ENCODE measurements around the gene FCER2.

The FCER2 gene

DNA sequence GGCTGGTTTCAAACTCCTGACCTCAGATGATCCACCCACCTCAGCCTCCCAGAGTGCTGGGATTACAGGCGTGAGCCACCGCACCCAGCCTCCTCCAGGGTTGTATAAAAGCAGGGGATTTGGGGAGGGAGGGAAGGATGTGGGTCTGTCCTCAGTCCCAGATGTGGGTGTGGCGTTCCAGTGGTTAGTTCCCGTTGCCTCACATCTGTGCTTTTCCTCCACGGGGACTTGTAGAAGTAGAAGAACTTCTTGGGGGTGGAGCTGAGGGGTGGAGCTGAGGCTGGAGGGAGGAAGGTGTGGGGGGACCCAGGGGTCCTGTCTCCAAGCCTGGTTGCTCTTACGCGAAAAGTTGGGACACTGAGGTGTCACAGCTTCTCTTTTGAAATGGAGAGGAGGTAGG is 25.6 kb downstream of the FCER2 start:
- no peak for DNase-seq

DNA sequence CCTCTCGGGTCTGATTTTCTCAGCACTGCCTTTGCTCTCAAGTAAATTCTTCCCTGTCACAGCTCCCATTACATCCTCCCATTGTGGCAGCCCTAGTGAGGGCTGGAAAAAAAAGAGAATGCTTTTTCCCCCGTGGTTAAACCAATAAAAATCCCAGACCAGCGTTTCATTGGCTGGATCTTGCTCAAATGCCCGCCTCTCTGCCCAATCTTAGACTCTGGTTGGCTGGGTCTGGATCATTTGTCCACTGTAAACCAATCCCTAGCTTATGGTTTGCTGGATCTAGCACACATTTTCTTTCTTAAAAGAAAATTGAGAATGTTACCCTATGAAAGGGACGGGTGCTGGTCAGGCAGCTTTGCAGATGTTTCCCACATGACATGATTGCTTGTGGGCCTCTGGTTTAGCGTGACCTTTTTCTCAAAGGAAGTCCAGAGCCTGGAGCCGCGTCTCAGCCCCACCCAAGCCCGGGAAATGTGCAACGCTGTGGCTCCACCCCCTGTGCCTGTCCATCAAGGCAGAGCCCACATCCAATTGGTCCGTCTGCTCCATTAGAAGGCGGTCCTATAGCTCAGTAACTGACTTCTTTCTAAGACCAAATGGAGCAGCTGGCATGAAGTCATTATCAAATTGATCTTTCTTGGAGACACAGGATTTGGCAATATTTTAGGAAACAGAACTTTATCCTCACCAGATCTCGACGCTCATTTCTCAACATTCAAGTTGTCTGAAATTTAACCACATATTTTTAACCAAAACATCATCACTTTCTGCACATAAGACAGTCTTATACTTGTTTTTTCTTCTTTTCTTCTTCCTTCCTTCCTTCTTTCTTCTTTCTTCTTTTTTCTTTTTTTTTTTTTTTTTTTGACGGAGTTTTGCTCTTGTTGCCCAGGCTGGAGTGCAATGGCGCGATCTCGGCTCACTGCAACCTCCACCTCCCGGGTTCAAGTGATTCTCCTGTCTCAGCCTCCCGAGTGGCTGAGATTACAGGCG is 27.6 kb downstream of the FCER2 start:
- DNase-seq = peak; percentile 16

DNA sequence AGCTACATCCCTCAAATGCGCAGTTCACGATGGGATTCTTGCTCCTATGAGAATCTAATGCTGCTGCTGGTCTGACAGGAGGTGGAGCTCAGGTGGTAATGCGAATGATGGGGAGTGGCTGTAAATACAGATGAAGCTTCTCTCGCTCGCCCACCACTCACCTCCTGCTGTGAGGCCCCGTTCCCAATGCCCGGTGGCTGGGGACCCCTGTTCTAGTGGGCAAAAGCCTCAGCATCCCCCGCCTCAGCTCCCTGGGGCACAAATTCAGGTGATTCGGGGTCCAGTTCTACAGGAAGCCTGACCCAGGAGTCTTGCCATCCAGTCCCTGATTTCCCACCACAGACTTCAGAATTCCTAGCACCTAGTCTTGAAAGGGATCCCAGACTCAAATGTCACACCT is 29.4 kb downstream of the FCER2 start:
- DNase-seq = no peak

DNA sequence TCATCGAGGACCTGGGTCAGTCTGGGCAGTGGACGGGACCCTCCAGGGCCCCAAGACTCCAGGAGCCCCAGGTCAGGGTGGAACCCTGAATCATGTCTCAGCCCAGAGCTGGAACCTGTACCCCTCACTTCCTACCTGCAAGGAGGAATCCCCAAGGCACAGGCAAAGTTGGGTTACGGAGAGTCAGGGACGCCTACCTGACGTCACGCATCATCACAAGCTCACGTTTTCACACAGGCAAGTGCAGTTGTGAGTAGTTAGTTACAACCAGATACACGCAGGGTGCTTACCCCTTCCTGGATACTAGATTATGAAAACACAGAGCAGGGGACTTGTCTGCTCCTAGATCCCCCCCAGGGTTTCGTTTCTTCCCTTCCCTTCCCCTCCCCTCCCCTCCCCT is 31.1 kb downstream of the FCER2 start:
- DNase-seq = no peak

DNA sequence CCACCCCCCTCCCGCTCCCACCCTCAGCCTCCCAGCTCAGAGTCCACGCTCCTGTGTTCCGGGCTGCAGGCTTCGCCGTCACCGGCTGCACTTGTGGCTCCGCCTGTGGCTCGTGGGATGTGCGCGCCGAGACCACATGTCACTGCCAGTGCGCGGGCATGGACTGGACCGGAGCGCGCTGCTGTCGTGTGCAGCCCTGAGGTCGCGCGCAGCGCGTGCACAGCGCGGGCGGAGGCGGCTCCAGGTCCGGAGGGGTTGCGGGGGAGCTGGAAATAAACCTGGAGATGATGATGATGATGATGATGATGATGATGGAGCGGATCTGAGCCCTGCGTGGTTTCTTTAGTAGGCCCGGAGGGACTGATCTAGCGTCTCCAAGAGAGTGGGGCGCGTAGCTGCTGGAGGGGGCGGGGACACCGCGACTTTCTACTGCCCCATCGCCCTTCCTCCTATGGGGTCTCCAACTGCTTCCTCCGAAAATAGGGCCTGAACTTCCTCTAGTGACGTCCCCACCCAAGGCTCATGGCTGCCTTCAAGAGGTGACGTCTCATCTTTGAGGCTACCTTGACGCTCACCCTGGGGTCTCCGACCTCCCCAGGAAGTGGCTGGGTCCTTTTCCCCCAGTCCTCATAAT is 31.7 kb downstream of the FCER2 start:
- DNase-seq = no peak

DNA sequence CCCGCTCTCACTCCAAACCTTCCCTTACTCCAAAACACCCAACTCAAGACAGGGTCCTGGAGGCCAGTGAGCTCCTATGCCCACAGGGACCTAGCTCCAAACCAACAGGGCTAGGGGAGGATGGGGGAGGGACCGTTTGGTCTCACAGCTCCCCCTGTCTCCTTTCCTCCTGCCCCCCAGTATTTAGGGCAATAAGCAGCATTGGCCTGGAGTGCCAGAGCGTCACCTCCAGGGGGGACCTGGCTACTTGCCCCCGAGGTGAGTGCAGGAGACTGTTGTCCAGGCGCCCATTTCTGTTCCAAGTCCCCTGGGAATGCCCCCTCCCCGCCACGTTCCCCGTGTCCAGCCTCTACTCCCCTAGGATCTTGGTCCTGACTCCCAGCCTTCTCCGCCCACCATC is 32.3 kb downstream of the FCER2 start:
- no peak for DNase-seq

DNA sequence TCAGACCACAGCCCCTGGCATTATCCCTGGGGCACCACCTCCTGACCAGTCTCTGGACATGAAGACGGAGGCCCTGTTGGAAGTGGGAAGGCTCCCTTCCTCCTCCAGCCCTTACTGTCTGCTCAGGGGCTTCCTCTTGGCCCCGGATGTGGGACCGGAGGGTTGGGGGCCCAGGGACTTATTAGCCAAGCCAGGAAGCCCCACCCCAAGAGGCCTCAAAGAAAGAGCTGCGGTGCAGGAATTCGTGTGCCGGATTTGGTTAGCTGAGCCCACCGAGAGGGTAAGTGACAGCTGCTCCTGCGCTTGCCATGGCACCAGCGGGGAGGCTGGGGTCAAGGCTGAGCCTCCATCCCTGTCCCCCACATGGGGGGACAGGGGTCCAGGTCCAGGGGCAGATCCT is 33.1 kb downstream of the FCER2 start, which contains the start of gene RETN:
Gene RETN (plus strand): TSS at position 208 of the 400 bp plus-strand sequence. CDS start 278 bp downstream, outside the sequence.
- DNase-seq = no peak

DNA sequence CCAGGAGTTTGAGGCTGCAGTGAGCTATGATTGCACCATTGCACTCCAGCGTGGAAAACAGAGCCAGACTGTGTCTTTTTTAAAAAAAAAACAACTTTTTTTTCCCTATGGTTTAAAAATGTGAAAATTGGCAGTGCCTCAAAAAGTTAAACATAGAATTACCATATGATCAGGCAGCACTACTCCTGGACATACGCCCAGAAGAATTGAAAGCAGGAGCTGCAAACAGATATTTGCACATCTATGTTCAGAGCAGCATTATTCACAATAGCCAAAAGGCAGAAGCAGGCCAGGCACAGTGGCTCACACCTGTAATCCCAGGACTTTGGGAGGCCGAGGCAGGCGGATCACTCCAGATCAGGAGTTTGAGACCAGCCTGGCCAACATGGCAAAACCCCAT is 36.9 kb downstream of the FCER2 start:
- peak; percentile 63 for DNase-seq

DNA sequence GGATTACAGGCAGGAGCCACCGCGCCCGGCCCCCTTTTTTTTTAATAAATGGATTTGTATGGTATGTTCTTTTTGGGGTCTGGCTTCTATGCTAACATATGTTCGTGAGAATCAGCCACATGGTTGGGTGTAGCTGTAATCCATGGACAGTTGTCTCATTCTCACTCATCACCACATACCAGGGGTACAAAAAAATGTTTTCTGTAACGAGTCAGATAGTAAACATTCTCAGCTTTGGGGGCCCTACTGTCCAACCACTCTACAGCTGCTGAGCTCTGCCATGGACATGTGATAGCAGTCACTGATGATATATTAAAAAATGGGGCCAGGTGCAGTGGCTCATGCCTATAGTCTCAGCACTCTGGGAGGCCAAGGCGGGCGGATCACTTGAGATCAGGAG is 38.2 kb downstream of the FCER2 start:
- DNase-seq = no peak

DNA sequence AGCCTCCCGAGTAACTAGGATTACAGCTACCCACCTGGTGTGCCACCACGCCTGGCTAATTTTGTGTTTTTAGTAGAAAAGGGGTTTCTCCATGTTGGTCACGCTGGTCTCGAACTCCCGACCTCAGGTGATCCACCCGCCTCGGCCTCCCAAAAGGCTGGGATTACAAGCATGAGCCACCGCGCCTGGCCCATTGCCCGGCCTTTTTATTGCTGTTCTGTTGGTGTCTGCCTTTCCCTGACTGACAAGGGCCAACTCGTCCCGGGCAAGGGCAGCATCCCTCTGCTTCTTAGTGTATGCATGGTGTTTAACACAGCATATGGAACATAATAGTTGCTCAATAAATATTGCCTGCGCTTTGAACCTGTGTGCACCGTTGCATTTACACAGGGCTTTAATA is 39.3 kb downstream of the FCER2 start:
- DNase-seq = no peak

DNA sequence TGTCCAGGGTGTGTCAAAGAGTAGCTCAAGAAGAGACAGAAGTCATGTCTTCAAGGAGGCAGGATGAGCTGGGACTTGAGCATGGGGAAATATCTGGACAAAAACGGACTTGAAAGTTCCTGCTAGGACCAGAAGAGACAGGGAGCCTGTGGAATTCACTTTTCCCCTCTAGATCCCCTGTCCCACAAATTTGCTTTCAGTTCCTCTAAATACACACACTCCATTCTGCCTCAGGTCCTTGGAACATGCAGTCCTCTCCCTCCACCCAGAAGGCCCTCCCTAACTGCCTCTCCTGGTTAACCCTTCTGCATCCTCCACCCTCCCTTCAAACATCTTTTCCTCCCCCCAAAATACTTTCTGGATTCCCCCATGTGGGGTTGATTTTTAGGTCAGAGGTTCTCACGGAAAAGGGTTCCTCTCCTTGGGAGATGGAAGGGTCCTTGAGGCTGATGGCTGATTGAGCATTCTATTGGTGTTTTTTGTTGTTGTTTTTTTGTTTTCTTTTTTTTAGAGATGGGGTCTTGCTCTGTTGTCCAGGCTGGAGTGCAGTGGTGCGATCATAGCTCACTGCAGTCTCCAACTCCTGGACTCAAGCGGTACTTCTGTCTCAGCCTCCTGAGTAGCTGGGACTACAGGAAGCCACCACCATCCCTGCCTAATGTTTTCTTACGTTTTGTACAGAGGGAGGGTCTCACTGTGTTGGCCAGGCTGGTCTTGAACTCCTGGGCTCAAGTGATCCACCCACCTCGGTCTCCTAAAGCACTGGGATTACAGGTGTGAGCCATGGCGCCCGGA is 40.0 kb downstream of the FCER2 start:
- DNase-seq = no peak

DNA sequence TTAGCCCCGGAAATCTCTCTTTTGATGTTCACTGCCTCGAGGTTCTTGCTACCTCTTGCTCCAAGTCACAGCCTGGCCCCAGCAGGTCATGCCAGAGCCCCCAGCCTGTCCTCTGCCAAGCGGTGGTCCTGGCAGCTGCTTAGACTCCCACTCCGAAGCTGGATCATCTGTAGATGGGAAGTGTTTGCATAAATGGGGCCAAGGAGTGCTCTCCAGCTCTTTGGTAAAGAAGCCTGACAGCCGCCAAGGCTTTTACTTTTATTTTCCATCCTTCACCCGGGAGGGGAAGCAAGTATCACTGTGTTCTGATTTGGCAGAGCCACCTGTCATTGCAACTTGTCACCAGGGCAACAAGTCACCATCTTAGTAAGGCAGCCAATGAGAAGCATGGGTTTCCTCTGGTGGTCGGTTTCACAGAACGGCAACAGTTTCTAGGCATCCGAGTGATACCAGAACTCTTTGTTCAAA is 43.7 kb downstream of the FCER2 start:
- DNase-seq = no peak

DNA sequence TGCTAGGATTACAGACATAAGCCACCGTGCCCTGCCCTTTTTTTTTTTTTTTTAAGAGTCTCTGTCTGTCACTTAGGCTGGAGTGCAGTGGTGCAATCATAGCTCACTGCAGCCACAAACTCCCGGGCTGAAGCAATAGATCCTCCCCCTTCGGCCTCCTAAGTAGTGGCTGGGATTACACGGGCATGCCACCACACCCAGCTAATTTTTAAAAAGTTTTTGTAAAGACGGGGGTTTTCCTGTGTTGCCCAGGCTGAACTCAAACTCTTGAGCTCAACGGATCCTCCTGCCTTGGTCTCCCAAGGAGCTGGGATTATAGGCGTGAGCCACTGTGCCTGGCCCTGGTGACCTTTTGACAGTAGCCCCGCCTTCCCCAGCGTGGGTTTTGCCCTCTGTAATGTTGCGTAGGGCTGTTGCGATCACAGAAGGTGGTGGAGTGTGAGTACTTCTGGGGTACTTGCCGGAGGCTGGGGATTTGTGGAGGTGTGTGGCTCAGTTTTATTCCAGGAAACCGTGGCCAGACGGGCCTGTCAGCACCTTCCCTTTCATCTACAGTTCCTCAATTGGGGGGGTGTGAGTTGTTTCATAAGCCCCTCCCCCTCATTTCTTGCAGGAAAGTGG is 44.7 kb downstream of the FCER2 start:
- no peak for DNase-seq

DNA sequence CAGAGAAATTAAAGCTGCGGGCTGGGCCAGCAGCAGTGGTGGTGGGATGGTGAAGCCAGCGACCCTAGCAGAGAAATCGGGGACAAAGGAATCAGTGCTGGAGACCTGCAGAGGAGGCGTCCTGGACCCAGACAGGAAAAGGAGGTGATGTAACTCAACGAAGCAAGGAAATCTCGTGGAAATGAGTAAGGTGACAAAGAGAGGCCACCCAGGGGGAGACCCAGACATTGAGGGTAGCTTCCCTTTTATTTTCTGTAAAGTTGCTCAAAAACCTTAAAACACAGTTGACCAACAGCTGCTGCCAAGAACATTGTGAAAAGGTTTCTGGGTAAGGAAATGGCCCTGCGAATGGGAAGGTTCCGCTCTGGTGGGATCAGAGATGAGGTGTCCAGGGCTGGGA is 46.4 kb downstream of the FCER2 start:
- no peak for DNase-seq

DNA sequence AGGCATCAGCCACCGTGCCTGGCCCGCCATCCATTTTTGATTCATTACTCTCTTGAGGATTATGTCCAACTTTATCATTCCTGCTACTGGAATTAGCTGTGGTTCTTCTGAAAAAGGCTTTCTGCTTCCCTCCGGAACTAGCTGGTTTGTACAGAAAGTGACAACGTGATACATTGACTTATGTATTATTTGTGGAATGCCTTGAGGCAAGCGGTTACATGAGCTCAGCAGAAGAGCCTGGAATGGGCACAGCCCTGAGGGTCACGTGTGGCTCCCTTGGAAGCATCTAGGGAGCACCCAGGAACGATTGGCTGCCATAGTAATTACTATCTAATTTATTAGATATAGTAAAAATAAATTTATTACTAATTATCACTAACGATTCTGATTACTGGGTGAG is 47.5 kb downstream of the FCER2 start:
- DNase-seq = no peak

DNA sequence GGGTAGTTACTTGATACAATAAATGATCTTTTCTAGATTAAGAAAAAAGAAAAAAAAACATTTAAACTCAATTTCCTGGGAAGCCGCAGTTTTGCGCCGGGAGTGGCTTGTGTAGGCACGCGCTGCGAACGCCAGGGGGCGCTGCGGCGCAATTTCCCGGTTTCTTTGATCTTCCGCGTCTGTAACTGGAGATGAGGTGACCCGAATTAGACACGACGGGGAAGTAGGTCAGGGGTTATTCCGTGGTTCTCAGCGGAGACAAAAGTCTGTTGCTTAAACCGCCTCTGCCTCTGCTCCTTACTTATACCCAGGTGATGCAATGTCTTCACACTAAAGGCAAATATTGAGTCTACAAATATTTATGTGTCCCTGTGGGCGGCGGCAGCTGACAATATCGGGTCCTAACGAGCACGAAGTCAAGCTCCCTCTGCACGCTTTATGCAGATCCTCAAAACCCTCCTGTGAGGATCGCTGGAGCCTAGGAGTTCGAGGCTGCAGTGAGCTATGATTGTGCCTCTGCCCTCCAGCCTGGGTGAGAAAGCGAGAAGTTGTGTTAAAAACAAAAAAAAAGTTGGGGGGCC is 49.8 kb downstream of the FCER2 start:
- peak; percentile 63 for DNase-seq

DNA sequence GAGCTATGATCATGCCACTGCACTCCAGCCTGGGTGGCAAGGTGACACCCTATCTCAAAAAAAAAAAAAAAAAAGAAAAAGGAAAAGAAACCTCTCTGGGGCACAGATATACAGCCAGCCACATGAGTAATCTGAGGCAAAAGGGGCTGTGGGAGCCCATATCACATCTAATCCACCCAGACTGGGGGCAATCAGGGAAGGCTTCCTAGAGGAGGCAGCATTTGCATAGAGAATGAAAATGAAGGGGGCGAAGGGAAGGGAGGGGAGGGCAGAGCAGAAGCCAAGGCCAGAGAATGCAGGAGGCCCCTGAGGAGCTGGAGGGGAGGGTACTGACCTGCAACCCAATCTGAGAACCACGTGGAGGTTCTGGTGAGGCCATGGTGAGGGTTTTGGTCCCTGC is 51.8 kb downstream of the FCER2 start:
- no peak for DNase-seq

DNA sequence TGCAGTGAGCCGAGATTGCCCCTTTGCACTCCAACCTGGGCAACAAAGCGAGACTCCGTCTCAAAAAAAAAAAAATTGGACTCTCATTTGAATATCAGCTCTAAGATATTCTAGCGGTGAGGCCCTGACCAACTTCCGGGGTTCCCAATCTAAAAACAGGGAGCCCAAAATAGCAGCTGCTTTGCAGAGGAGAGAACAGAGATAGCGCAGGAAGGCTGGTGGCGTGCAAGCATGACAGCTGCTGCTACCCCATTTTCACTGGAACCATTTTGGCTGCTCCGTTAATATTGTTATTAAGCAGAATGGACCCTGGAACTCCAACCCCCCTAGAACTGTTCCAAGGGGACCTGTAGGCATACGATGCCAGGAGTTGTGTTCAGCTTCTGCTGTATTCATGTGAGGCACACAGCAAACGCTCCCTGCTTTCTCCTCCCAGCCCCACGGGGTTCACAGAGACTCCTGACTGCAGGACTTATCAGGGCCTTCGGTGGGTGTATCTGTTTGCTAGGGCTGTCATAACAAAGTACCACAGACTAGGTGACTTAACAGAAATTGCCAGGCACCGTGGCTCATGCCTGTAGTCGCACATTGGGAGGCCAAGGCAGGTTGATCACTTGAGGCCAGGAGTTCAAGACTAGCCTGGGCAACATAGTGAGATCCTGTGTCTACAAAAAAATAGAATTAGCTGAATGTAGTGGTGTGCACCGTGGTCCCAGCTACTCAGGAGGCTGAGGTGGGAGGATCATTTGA is 53.5 kb downstream of the FCER2 start:
- no peak for DNase-seq

DNA sequence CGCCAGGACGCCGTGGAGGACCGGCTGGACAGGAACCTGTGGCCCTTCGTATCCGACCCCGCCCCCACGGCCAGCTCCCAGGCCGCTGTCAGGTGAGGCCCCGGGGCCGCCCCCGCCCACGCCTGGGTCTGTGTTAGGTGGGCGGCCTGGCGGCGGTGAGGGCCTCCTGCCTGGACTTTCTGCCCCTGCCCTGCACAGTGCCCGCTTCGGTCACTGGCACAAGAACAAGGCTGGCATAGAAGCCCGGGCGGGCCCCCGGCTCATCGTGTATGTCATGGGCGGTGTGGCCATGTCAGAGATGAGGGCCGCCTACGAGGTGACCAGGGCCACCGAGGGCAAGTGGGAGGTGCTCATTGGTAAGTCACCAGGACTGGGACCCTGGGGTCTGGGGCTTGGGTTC is 54.8 kb downstream of the FCER2 start:
- DNase-seq = no peak

DNA sequence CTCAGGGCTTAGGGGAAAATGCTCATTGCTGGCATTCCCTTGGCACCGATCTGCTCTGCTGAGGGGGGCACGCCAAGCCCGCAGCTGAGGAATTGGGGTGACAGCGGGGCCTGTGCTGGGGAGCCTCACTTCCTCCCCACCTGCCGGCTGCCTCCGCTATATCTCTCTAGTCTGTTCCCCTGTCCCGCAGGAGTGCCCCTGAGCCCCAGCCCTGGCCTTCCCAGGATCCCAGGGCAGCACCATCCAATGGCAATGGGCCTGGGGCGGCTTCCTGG is 55.6 kb downstream of the FCER2 start:
- no peak for DNase-seq

DNA sequence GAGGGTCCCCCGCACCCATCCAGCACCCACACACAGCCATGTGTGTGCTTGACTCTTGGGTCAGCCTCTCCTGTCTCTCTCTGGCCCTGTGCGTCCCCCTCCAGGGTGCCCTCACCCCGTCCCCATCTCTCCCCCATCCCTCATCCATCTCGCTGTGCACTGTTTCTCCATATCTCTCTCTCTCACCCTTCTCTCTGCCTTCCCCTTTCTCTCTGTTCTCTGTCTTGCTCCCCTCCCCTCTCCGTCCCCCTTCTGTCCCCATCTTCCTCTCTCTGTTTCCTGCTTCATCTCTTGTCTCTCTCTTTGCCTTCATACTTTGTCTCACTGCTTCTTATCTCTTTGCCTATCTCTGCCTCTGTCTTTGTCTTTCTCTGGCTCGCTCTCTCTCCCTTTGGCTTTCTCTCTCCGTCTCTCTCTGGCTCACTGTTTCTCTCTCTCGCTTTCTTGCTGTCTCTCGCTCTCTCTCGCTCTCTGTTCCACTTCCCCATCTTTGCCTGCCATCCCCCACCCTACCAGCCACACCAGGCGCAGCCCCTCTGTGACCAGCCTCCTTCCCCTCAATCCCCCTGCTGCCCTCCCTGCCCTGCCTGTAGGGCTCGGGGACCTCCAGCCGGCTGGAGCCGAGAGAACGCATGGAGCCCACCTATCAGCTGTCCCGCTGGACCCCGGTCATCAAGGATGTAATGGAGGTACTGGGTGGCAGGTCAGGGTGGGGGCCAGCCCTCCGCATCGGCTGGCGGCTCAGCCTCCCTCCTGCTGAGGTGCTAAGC is 56.1 kb downstream of the FCER2 start:
- DNase-seq = no peak

Data from fibroblast of skin of right quadriceps (primary cell).